Stimulated activated naive CD4-positive, alpha-beta T cell treated with Interleukin-2 at 50 U/mL for 16 hours (primary cell): Measurements from ENCODE around the gene TOP3A.

ENCODE experiments used
- DNase-seq: peaks from one replicate; lab custom pipeline; 2025; lab: John Stamatoyannopoulos, UW

TOP3A gene

DNA sequence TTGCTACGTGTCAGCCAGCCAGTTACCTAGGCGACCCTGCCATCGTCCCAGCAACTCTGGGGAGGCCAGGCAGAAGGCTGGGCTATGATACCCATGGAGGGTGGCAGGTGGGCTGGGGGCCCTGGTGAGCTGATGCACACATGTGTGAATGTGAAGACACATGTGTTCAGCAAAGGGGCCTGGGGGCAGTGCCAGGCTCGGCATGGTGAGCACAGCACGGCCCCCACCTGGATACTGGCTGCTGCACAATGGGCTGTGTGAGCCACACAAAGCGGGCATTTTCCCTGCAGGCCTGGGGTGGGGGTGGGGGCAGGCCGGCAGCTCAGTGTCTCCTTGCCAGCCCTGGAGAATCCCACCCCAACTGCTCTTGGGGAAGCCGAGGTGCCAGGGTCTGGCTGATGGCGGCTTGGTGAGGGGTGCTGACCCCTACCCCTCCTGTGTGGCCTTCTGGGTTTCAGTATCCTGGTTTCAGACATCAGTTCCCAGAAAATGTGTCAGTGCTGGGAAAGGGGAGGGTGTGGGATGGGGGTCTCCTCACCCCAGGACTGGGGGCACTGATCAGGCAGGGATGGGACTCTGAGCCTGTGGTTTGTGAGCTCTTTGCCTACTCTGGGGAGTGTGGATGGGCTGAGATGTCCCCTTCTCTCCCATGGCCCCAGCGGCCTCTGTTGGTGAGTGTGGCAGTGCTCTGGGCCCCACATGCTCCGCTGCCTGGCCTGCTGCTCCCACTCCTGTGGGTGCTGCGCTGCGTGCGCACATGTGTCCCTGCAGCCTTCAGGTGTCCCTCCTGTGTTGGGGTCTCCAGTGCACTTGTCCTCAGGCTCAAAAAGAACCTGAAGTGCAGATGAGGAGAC, 84.3 kb downstream of the TOP3A start:
- no peak for DNase-seq

DNA sequence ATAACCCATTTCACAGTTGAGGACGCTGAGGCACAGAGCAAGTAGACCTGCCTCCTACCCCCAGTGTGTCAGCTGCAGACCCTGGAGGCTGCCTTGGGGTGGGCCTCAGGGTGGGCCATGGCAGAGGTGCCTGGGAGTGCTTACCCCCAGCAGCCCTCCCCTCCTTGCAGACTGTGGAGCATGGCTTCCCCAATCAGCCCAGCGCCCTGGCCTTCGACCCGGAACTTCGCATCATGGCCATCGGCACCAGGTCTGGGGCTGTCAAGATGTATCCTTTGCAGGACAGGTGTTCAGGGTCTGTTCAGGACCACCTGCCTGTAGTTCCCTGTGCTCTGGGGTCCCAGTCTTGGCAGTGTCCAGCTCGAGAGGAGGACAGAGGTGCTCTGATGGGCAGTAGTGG, 85.0 kb downstream of the TOP3A start:
- no peak for DNase-seq

DNA sequence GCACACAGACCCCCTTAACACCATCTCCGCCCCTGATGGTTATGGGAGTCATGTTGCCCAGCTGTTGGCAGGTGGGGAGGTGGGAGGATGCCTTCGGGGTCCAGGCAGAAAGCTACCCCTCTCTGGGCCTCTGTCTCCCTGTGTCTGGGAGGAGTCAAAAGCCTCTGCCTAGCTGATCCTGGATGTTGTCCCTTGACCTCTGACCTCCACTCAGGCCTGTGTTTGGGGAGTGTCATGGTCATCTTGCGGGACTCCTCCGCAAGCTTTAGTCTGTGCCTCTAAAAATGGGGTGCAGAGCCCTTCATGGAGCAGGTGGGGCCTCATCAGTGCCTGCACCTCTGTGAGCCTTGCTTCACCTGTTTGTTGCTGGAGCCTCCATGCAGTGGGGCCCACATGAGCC, 85.5 kb downstream of the TOP3A start:
- no peak for DNase-seq

GRCh38 chr17:18228176-18228682, 86.6 kb downstream of the TOP3A start:
- DNase-seq = no peak

GRCh38 chr17:18227635-18228034, 87.2 kb downstream of the TOP3A start:
- no peak for DNase-seq

DNA sequence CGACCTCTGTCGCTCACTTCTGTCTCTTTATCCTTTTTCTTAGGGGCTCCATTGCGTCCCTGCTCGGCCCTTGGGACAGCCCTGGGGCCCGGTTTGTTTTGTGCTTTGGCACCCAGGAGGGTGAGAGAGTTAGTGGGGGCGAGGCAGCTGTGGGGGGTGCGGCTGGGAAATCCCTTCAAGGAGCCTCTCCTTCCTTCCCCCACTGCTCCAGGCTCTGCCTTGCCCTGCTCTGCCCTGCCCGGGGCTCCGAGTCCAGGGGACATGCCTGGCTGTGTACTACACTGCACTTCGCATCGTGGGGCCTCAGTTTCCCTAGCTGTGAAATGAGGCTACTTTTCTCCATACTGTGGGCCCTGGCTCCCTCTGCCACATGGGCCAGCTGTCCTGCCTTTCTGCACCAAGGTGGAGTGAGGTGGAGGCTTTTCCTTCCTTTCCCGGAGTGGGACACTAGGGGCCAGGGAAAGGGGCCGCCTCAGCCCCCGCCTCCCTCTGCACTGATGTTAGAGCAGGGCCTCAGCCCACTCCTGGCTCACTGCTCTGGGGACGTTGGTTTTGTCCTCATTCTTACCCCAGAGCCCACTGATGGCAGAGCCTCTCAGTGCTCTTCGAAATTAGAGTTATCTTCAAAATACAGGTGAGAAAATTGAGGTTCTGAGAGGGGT, 88.4 kb downstream of the TOP3A start:
- DNase-seq = no peak

GRCh38 chr17:18225642-18226283, 89.0 kb downstream of the TOP3A start:
- DNase-seq = no peak

GRCh38 chr17:18225121-18225641, 89.6 kb downstream of the TOP3A start, which contains the start of gene LLGL1:
LLGL1 (plus strand) TSS chr17:18225635; CDS start chr17:18225683, 48 bp downstream.
- DNase-seq = peak; percentile 94

GRCh38 chr17:18224387-18225120, 90.2 kb downstream of the TOP3A start:
- no peak for DNase-seq

DNA sequence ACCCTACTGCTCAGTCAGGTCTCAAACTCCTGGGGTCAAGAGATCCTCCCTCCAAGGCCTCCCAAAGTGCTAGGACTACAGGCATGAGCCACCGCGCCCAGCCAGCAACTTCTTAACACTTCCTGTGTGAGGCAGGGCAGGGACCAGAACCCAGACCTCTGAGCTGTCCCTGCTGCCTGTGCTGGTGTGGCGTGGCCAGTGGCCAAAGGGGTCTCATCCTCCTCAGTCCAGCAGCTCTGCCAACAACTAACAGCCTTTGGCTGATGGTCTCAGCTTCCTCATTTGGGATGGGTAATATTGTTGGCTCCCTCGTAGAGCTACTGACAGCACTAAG, 90.8 kb downstream of the TOP3A start:
- DNase-seq = no peak
